NCI-H2196 (cell line): ENCODE measurements around the gene TEPSIN.

ENCODE experiments used
- DNase-seq: peaks from one replicate; lab custom pipeline; 2025; ENCODE audit not compliant: unreplicated experiment; lab: John Stamatoyannopoulos, UW

The TEPSIN gene

DNA sequence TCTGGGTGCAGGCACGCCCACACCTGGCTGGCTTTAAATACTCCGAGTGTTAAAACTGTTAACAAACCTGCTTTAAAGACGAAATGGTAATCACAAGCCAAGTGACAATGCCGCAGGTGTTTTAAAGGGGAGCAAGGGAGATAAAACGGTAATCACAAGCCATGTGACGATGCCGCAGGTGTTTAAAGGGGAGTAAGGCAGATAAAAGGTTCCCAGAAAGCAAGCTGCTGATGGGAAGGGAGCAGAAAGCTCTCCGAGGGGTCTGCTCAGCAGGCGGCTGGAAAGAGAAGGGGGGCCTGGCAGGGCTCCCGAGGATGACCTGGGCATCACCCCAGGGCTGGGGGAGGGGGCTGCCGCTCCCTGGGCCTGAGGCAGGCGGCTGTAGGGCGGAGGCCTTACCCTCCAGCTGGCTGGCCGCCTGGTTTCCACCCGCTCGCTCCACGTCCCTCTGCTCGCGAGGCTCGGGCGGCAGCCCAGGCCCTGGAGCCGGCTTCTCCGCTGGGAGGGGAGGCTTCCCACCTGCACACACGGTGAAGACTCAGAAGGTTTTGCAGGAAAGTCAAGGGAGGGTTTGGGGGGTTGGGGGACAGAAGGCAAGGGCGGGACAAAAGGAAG, 12.3 kb upstream of the TEPSIN start:
- peak; percentile 95 for DNase-seq

DNA sequence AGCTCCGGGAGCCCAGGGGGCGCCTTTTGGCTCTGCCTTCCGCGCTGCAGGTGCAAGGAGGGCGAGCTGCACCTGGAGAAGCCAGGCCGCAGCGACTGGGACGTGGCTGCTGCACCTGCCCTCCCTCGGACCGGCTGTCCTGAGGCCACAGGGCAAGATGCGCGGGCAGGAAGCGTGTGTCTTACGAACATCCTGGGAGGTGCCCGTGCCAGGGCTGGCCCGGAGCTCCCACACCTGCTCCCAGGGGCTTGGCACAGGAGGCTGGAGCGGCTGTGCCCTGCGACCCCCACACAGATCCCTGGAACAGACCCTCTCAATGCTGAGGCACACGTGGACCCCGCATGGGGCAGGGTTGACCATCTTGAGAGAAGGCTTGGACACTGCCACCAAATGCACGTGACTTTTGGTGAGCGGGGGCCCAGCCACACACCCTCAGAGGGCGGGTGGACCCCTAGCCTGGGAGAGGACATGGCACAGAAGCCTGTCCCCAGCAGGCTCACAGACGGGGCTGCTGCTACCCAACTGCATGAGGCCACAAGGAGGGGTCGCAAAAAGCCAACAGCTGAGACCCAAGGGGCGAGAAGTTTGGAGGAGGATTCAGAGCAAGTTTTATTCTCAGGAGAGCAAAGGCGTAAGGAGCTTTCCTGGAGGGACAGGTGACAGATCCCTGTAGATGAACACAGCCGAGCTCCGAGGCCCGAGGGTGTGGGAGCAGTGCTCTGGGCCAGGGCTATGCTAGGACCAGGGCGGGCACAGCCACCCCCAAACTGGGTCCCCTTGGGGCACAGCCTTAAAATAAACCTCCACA, 11.6 kb upstream of the TEPSIN start:
- DNase-seq: peak; percentile 76

DNA sequence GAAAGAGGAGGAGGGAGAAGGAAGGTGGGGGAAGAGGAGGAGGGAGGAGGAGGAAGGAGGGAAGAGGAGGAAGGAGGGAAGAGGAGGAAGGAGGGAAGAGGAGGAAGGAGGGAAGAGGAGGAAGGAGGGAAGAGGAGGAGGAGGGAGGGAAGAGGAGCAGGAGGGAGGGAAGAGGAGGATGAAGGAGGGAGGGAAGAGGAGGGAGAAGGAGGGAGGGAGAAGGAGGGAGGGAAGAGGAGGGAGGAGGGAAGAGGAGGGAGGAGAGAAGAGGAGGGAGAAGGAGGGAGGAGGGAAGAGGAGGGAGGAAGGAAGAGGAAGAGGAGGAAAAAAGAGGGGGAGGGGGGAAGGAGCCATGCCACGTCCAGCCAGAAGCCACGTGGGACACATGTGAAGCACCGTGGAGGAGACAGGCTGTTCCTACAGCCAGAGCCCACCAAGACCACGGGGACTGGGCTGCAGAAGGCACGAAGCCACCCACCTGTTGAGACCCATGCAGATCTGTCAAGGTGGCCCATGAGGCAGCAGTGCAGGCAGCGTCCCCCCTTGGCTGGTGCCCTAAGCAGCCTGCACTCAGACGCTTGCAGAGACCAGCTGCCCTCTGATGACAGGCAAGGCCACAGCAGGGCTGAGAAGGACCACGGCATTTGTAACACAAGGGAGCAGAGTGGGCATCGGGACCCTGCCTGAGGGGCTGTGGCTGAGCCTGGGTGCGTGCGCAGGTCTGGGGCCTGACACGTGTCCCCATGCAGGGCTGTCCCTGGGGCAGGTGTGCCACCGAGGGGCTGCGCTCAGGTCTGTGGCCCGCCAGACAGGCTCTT, 10.6 kb upstream of the TEPSIN start:
- DNase-seq: peak; percentile 21

DNA sequence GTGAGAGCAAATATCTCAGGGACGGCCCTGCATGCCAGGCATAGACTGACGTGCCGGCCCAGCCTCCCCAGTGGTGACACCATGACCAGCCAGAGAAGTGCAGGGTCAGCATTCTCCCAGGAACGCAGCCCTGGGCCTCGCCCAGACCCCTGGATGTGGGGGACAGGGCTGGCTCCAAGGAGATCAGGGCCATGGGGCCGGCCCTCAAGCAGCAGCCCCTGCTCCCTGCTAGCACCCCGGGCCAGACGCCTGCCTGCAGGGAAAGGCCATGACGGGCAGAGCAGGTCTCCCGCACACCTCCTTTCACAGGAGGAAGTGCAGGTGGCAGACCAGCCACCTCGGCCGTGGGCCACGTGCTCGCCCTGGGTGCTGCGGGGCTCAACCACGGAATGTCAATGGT, 9.8 kb upstream of the TEPSIN start:
- DNase-seq: no peak

DNA sequence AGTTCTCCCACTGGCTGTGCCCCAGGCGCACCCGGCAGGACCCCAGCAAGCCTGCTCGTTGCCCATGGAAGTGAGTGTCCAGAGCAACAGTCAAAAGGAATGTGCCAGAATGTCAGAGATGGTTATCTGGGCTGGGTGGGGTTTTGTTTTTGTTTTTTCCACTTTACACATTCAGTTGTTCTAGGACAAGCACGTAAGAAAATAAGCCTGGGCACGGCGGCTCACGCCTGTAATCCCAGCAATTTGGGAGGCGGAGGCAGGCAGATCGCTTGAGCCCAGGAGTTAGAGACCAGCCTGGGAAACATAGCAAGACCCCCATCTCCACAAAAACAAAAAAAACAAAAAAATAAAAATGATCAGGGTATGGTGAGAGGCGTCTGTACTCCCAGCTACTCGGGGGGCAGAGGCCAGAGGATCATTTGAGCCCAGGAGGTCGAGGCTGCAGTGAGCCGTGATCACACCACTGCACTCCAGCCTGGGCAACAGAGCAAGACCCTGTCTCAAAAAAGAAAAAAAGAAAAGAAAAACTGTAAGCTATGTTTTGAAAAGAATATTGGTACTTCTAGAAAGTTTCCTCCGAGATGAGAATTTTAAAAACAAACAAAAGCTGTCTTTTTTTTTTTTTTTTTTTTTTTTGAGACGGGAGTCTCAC, 8.6 kb upstream of the TEPSIN start:
- DNase-seq: no peak

DNA sequence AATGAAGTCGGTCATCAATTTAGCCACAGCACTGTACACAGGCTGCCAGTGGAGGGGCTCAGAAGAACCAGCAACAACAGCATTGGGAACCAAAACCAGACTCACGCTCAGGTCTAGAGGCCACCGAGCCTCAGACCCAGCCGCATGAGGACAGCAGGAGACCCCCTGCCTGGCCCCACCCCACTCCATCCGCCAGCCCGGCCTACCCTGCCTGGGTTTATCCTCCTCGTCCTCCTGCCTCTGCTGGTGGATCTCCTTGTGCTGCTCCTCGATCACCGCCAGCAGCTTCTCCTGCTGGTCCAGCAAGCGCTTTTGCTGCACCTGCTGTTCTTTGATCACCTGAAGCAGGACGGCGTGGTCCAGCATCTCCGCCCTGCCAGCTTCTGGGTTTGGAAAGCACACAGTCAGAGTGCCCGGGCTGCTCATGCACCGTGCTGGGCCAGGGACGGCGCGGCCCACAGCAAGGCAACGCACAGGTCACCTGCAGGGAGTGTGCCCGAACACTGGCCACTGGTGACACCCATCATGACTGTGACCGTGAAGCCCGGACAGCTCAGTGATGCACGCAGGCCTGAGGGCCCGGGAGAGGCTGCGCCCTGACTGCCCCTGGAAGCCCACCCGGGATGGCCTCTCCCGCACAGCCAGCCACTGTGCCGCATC, 8.0 kb upstream of the TEPSIN start:
- no peak for DNase-seq

DNA sequence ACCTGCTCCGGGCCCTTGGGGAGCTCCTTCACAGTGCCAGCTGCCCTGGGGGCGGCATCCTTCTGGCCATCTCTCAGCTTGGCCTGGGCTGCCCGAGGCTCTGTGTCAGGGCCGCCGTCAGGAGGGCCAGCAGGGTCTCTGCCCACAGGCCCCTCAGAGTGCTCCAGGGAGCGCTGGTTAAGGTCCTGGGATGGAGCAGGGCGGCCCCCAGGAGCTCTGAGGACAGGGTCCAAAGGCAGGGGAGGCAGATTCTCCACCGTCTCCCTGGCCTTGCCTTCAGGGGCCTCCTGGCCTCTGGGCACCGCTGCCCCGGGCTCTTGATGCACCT, 7.5 kb upstream of the TEPSIN start:
- DNase-seq: no peak

DNA sequence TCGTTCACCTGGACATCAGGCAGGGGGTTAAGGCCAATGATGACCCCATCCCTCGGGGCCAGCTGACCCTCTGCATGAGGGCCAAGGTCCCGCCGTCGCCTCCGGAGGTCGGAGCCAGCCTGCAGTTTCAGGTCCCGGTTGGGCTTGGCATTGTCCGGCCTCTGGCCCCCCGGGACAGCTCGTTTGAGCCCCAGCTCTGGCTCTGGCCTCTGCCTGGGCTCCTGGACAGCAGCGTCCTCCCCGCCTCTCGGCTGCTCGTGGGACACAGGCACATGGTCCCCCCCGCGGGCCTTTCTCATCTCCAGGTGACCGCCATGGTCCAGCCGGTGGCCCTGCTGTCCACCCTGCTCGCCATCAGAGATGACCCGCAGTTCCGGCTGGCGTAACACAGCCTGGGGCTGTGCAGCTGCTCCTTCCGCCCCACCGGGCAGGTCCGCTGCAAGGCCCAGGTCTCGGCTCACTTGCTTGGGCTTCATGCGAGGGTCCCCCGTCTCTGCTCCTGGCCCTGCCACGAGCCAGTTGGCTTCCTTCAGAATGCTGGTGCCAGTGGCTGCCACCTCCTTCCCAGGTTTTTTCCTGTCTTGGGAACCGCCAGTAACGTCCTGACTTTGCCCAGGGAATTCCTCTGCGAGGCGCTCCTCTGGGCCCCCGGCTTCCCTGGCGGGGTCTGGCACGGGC, 6.9 kb upstream of the TEPSIN start:
- no peak for DNase-seq

DNA sequence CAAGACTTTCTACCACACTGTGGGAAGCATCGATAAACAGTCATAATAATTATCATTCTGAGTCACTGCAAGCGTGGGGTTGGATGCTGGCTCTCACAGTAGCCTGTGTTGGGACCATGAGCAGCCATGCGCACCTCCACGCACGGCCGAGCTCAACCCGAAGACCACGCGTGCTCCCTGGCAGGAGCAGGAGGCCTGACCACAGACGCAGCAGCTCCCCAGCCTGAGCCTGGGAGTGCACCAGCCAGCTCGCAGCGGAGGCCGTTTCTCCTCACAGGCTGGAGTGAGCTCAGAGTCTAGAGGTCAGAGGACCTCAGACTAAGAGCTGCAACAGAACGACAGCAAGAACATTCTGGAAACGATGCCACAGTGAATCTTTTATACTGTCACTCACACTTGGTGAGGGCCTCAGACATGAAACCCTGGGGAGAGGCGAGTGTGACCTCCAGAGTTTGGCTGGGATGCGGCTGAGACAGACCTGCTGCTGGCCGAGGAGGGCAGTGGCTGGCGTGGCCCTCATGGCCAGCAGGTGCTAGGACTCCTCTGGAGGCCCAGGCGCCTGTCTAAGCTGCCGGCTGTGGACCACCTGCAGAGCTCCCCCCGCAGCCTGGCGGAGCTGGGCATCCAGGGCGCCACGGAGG, 6.3 kb upstream of the TEPSIN start:
- no peak for DNase-seq

DNA sequence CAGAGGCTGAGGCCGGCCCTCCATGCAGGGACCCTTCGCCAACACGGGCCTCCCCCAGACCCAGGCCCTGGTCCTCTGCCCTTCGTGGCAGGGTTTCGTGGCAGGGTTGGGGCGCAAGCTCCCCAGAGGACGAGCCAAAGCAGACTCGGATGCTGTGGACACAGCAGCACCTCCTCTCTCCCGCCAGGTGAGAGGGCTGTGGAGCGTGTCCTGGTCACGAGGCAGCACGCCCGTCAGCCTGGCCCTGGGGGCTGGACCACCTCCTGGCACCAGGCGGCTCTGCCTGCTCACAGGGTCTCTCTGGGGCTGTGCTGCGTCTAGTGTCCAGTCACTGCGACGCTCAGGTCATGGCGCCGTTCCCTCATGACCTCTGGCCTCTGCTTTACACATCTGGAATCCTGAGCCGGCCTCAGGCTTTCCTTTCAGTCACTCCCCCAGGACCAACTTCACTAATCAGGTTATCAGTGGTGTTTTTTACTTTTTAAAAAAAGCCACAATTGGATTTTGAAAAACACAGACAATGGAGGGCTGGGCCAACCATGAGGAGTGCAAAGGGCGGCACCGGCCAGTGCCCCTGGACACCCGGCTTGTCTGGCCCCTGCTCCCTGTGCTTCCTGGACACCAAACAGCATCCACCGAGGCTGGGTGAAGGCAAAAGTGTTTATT, 5.6 kb upstream of the TEPSIN start:
- no peak for DNase-seq

DNA sequence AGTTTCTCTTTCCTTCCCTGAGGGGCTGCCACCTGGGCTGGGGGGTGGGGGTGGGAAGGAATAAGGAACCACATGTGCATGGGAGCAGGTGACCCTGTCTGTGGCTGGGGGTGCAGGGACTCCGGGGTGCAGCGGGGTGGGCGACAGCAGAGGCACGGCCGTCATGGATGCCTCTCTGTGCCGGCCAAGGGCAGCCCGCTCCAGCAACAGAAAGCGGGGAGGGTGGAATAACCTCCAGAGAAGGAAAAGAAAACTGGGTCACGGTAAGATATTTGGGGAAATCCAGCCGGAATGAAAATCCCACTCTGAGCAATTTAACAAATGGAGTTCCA, 4.4 kb upstream of the TEPSIN start:
- no peak for DNase-seq

DNA sequence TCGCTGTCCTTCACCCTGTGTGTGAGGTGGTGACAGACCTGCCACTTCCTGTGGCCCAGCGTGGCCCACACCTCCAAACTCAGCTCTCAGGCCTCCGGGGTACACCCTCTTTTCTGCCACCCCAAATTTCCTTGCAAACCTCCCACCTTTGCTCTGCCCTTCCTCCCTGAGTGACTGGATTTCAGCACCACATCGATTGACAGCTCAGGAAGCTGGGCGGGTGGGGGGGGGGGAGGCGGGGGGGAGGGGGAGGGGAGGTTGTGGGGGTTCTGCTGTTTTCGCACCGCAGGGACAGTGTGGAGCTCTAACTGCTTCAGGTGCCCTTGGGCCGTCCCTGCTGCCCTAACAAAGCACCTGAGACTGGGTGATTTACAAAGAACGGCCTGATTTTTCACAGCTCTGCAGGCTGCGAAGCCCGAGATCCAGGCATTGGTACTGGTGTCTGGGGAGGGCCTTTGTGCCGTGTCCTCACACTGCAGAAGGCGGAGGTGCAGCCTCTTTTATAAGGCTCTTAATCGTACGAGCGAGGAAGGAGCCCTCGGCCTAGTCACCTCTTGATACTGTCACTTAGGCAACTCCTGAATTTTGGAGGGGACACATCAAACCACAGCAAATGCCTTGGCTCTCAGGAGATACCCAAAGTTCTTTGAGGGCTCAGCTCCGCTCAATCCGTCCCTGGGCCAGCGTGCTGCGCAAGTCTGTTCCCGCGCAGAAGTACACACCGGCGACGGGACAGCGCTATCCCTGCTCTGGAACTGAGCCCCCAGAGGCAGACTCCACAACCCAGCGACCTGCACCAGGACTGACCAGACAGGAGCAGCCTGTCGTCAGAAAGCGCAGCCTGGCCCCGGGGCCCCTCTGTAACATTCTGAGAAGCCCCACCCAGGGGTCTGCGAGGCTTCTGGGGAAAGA, 3.8 kb upstream of the TEPSIN start:
- no peak for DNase-seq

DNA sequence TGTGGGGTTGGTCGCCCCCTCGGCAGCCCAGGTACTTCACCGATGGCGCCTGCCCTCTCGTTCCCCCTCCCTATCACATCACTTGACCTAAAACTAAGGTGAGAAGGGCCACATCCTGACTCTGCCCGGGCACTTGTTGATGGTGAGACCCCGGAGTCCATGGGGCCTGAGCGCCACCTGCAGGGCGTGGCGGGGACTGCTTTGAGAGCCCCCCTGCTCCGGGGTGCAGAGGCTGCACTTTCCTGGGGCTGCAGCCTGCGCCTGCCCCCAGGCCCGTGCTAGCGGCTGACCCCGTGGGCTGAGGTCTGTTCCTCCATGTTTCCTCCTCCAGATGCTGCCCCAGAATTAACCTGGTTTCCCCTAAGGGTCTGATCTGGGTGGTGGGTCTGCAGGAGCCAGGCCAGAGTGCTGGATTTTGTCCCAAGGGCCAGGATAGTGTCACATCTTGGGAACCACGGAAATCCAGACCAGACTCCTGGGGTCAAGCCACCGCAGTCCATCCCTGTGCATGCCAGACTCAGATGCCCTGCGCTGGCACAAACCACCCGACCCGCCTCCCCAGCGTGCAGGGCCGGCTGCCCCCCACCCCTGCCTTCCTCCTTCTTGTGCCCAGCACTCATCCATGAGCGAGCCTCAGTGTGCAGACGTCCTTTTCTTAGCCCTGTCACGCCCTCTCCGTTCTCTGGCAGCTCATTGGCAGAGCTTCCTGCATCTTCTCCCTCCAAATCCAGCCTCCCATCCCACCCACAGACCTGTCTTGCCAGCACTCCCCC, 3.0 kb upstream of the TEPSIN start:
- peak; percentile 69 for DNase-seq

DNA sequence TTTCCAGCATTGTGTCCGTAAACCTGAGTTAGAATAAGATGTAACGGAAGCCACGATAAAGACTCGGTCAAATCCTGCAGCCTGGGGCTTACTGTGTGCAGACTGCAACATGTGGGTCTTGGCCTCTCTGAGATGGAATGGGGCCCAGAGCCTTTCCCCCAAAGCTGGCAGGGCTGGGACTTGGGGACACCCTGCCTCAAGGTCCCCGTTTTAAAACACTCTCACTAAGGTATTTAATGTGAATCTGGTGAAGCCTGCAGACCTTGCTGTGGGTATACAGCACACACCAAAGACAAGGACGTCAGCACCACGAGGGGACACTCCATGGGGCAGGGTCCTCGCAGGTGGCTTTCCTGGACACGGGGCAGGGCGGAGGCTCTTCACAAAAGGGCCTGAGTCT, 2.3 kb upstream of the TEPSIN start:
- no peak for DNase-seq

DNA sequence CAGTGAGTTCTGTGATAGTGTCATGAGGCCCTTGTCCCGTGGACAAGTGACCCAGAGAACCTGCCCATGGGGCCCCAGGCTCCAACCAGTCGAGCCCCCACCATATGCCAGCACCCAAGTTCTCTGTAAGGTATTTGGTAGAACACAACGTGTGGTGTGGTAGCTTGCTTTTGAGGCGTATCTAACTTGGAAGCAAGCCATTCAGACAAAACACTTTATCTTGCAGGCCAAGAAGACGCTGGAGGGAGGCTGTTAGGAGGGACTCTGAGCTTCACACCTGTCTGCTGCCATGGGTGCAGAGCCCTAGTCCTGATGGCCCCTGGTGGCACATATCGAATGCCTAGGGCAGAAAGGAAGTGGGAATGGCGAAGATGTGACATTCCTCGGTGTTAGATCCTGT, 1.9 kb upstream of the TEPSIN start:
- DNase-seq: no peak

DNA sequence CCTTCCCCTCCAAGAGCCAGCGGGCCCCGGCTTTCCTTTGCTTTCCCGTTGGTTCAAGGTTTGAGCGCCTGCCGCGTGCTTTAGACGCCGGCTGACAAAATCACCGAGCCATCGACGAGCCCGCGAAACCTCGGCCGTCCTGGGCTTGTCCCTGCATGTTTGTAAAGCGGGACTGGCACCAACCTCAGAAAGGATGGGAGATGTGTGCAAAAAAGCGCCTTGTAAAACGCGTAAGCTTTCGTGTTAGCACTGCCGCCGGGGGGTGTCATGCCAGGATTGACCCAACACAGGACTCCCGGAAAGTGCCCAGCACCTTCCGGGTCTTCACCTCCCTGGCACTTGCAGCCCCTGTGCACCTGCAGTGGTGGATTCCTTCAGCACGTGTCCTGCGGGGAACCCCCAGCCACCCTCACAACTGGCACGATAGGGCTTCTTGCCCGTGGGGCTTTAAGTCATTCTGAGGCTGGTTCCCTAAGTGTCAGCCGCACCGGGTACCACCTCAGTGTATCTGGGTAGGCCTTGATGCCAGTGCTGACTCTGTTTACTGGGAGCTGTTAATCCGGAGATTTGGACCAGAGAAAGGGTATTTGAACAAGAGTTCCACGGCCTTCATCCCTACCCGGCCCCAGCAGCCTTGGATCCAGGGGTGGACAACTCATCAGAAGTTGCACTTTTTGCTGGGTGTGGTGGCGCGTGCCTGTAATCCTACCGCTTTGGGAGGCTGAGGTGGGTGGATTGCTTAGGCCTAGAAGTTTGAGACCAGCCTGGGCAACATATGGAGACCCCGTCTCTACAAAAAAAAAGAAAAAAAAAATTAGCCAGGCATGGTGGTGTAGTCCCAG, 1.1 kb upstream of the TEPSIN start:
- no peak for DNase-seq

DNA sequence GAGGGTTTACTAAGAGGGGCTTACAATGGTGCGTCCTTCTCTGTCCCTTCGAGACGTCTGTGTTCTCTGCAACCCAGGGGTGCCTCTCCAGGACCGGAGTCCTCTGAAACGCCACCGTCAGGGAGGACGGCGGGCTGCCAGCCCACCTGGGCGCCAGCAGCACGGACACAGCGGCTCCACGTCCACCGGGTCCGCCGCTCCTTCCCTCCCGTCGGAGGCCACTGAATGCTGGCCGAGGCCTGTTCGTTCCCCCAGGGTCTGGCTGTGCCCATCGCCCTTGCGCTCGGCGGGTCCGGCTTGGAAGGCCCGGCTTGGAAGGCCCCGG, 403 bp downstream of the TEPSIN start:
- DNase-seq: no peak
